Naive thymus-derived CD8-positive, alpha-beta T cell (primary cell): ENCODE results near the gene ID1. TPM values are rescaled to one million over a fixed set of nuclear protein-coding genes. Genes with fewer than 3 reads are reported as not detected.

Source experiments
- ATAC-seq, 2 donors: fragments of 150-1000 bp; cut with Tn5 transposase in 1 of 2; sonication (Bioruptor Pico), chemical (Tn5 transposase) in 1 of 2; 1 replicate in 1 of 2; 2 replicates in 1 of 2; pipeline ENCODE4 v1.10.0; 2021; ENCODE audit warnings: mild to moderate bottlenecking in 2 of 2, moderate library complexity in 2 of 2
- POLR2A ChIA-PET: fragments of 350-600 bp; sonication (Branson Sonifier 250); formaldehyde crosslinking; loops from one replicate; lab custom pipeline; 2021; ENCODE audit warnings: antibody characterized with exemption; lab: Charles Lee
- DNase-seq, 10 donors: peaks; one replicate each; pipeline versions ENCODE4 v3.0.0 to v3.0.0-alpha.2; 2020 to 2022
- H3K27ac Mint-ChIP-seq, 10 donors: one replicate each; pipeline ENCODE4 v1.8.0; 2020 to 2022; ENCODE audit warnings: mild to moderate bottlenecking in 10 of 10, mixed read lengths in 10 of 10, moderate library complexity in 4 of 10, inconsistent platforms in 1 of 10
- H3K27me3 Mint-ChIP-seq, 5 donors: one replicate each; pipeline ENCODE4 v1.8.0; 2021 to 2022; ENCODE audit warnings: mixed read lengths in 5 of 5
- H3K36me3 Mint-ChIP-seq, 3 donors: one replicate each; pipeline ENCODE4 v1.8.0; 2020 to 2022; ENCODE audit warnings: mixed read lengths in 3 of 3, mild to moderate bottlenecking in 2 of 3, inconsistent platforms in 1 of 3
- H3K4me1 Mint-ChIP-seq, 4 donors: one replicate each; pipeline ENCODE4 v1.8.0; 2021 to 2022; ENCODE audit warnings: mixed read lengths in 4 of 4
- H3K4me3 Mint-ChIP-seq, 10 donors: one replicate each; pipeline ENCODE4 v1.8.0; 2020 to 2022; ENCODE audit warnings: mild to moderate bottlenecking in 10 of 10, mixed read lengths in 10 of 10, moderate library complexity in 6 of 10, inconsistent platforms in 1 of 10
- H3K9me3 Mint-ChIP-seq, 9 donors: one replicate each; pipeline ENCODE4 v1.8.0; 2020 to 2022; ENCODE audit warnings: mixed read lengths in 9 of 9, mild to moderate bottlenecking in 3 of 9, inconsistent platforms in 1 of 9, moderate library complexity in 1 of 9
- microRNA-seq: library from miRNA; unstranded; fragments of <30 nt; microRNA quantifications from one replicate; pipeline ENCODE4 v1.2.0, GENCODE V29; 2022; ENCODE audit warnings: borderline microRNAs expressed
- polyA plus RNA-seq, 3 donors: library from polyadenylated mRNA; unstranded; fragments of 300-500 nt; fragmentation: Illumina TruSeq; gene quantifications; one replicate each; pipeline ENCODE4 v1.2.3, GENCODE V29; 2021
- total RNA-seq, 8 experiments: library from RNA in 2 of 8; stranded (reverse) in 2 of 8; gene quantifications; one replicate each; pipeline ENCODE4 v1.2.3 and lab custom pipeline; 2021 to 2026

The ID1 gene
- total and polyA plus RNA-seq, 5 experiments from 2014 or later: 0.29 to 1.3 (median 0.87) TPM

GRCh38 chr20:31652917-31653396 is 47.9 kb downstream of the ID1 start:
- no peak for ATAC-seq
- H3K4me1 Mint-ChIP-seq: peaks cover 0 to 4% (median 0%) of the 10 kb centered on the region in 4 donors
- H3K36me3 Mint-ChIP-seq: no peaks in the 10 kb centered on the region
- H3K27me3 Mint-ChIP-seq: no peaks in the 10 kb centered on the region
- POLR2A ChIA-PET: interaction anchor here (0.6 kb wide), 1 partner anchor 66 kb away, joined by 4 read pairs; no protein-coding TSS in a partner anchor
- no peak for DNase-seq
- no peaks in the 10 kb centered on the region for H3K9me3 Mint-ChIP-seq
- H3K4me3 Mint-ChIP-seq: no peak overlapping the region
- no peak overlapping the region for H3K27ac Mint-ChIP-seq

GRCh38 chr20:31653561-31653960 is 48.5 kb downstream of the ID1 start:
- Mint-ChIP-seq H3K9me3 (no peaks in the 10 kb centered on the region), H3K27ac (no peak overlapping the region), H3K4me1 (peaks cover 0 to 4% (median 0%) of the 10 kb centered on the region in 4 donors), H3K27me3 (no peaks in the 10 kb centered on the region), H3K4me3 (no peak overlapping the region), H3K36me3 (no peaks in the 10 kb centered on the region)
- POLR2A ChIA-PET: interaction anchor here (1.0 kb wide), 1 partner anchor 70 kb away, joined by 8 read pairs; no protein-coding TSS in a partner anchor
- DNase-seq (no peak), ATAC-seq (no peak)

GRCh38 chr20:31654534-31654933 is 49.4 kb downstream of the ID1 start:
- Mint-ChIP-seq H3K4me1 (peaks cover 0 to 4% (median 0%) of the 10 kb centered on the region in 4 donors), H3K36me3 (no peaks in the 10 kb centered on the region), H3K27me3 (no peaks in the 10 kb centered on the region), H3K9me3 (no peaks in the 10 kb centered on the region), H3K27ac (no peak overlapping the region), H3K4me3 (no peak overlapping the region)
- ATAC-seq: no peak
- DNase-seq: no peak
- POLR2A ChIA-PET: interaction anchor here (0.5 to 1.0 kb wide), 3 partner anchors 35 to 70 kb away, joined by 5 to 8 read pairs (median 7); no protein-coding TSS in a partner anchor

Small RNAs within 50 kb of the gene (microRNA-seq; reads per million reads assigned to microRNA genes)
- not detected for gene MIR3193

Other genes starting within 250 kb of the ID1 start
- gene DEFB118, start 236.7 kb upstream of the ID1 start, total RNA-seq: not detected
- gene DEFB118, start 236.7 kb upstream of the ID1 start, polyA plus RNA-seq: not detected
- not detected for gene DEFB119, start 214.7 kb upstream of the ID1 start, total RNA-seq
- not detected for gene DEFB119, start 214.7 kb upstream of the ID1 start, polyA plus RNA-seq
- gene DEFB121, start 199.1 kb upstream of the ID1 start, total RNA-seq: not detected
- not detected for gene DEFB121, start 199.1 kb upstream of the ID1 start, polyA plus RNA-seq
- gene DEFB123, start 164.7 kb upstream of the ID1 start, total RNA-seq: not detected
- gene DEFB123, start 164.7 kb upstream of the ID1 start, polyA plus RNA-seq: not detected
- gene DEFB124, start 130.2 kb upstream of the ID1 start, total RNA-seq: not detected
- not detected for gene DEFB124, start 130.2 kb upstream of the ID1 start, polyA plus RNA-seq
- gene REM1, start 130.0 kb upstream of the ID1 start, total RNA-seq: not detected
- not detected for gene REM1, start 130.0 kb upstream of the ID1 start, polyA plus RNA-seq
- gene HM13, start 90.8 kb upstream of the ID1 start, total RNA-seq: 100 to 1,000 TPM; 105 to 109 TPM
- 100 to 1,000 TPM in 2 of 3 donors, 10 to 100 TPM in 1; 96.5 to 115 (median 113) TPM for gene HM13, start 90.8 kb upstream of the ID1 start, polyA plus RNA-seq
- gene COX4I2, start 32.6 kb downstream of the ID1 start, total RNA-seq: not detected
- not detected for gene COX4I2, start 32.6 kb downstream of the ID1 start, polyA plus RNA-seq
- 10 to 100 TPM; 14.8 to 17.7 TPM for gene BCL2L1, start 117.6 kb downstream of the ID1 start, total RNA-seq
- gene BCL2L1, start 117.6 kb downstream of the ID1 start, polyA plus RNA-seq: 10 to 100 TPM in 1 of 3 donors, 1 to 10 TPM in 2; 8.0 to 15.4 (median 8.2) TPM
- under 1 TPM; 0.16 to 0.22 TPM for gene TPX2, start 134.0 kb downstream of the ID1 start, total RNA-seq
- under 1 TPM in 2 of 3 donors, not detected in 1; 0.30 to 0.50 TPM for gene TPX2, start 134.0 kb downstream of the ID1 start, polyA plus RNA-seq
- not detected for gene MYLK2, start 214.1 kb downstream of the ID1 start, total RNA-seq
- gene MYLK2, start 214.1 kb downstream of the ID1 start, polyA plus RNA-seq: not detected
- not detected for gene FOXS1, start 240.3 kb downstream of the ID1 start, total RNA-seq
- gene FOXS1, start 240.3 kb downstream of the ID1 start, polyA plus RNA-seq: not detected